ENCODE data around the gene RERE.
"Not testable (repeated sequence)": the region's sequence is repeated elsewhere in the genome, so short reads cannot be mapped to it uniquely, and the experiment has no call there.

The RERE gene

DNA sequence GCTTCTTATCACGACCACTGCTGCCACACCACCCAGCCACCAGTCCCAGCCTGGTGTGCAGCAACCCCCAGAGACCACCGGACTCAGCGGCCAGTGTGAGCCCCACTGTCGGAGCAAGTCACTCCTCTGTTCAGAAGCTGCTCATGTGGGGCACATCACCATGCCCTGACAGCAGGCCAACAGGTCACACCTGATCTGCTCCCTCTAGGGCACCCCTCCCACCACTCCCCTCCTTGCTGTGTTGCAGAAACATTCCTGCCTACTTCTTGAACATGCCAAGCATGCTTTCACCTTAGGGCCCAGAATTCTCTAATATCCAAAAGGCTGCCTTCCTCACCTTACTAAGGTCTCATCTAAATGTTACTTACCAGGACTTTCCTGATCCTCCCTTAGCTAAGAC, 353.1 kb downstream of the RERE start:
- no peak for DNase-seq

DNA sequence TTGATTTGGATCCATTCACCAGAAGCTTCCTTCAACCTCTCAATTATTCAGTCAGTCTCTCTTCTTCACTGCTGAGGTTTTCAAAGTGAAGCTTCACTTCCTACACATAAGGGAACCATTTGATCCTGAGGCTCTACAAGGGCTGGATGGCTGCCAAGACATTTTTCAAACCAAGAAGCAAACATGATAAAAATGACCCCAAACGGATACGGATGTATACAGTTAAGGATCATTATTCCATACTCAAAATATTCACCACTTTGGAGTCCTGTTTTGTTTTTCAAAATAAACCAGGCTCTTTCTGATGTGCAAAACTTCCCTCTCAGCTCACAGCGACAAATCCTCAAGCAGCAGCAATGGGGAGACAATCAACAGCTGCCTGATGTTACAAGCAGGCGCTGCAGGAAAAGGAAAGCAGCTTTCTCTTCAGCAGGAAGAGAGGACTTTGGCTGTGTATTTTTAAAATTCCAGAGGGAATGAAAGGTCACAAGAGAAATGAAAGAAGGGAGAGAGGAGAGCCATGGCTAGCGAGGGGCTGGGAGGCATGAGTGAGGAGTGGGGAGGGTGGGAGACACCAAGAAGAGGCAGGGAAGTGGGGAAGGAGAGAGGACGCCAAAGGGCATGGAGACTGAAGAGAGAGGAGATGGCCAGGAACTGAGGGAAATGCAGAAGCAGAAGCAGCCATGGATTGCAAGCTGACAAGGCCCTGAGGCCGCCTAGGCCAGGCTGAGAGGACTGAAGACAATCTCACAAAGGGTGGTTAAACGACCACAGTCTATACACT, 354.1 kb downstream of the RERE start:
- DNase-seq, result no peak

DNA sequence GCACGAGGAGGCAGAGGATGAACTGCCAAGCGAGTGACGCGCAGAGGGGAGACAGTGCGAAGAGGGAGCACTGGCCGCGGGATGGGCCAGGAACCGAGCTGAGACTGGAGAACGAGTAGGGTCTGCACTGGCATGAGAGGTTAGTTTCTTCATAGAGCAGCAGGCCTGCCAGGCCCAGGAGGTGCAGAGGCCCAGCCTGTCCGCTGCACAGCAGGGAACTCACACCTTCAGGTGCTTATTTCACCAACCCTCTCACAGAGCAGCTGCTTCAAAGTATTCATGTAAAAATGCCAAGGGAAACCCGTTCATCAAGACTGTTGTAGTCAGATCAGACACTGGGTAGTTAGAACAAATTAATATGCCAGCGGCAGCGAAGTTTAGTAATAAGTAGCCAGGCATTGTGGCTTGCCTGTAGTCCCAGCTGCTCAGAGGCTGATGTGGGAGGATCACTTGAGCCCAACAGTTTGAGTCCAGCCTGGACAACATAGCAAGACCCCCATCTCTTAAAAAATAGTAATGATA, 355.0 kb downstream of the RERE start:
- no peak for DNase-seq

- DNase-seq, result no peak
These were observed 355.9 kb downstream of the RERE start for GRCh38 chr1:8461351-8462110.

DNA sequence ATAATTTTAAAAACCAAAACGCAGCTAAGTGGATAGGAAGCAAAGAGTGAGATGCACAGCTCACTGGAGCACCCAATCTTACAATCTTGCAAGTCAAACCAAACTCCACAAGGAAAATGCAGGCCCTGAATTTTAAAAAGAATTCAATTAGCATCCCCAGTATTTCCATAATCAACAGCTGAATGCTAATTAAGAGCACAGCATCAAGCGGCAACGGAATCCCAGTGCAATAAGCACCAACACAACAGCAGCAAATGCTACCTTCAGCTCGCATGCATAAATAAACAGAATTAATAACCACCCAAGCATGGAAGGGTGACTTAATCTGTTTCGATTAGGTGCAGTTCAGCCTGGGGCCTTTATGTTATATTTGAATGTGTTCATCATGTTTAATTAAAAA, 356.7 kb downstream of the RERE start:
- no peak for DNase-seq

DNA sequence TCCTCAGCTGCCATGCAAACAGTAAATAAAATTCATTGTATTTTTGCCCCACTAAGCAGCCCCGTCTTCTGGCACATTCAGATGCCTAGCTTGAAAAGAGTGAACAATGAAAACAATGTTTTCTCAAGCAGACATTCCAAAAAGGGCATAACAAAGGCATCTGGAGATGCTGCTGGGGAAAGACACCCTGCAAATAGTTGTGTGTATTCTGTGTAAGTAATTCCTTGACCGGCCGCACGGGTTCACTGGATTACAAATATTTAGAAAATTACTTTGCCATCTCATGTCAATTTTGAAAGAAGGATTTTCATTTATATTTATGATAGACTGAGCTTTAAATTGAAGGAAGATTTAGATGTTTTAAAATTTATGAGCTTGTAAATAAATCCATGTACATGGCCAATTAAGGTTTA, 357.3 kb downstream of the RERE start:
- DNase-seq, result no peak

- no peak for DNase-seq
These were observed 358.8 kb downstream of the RERE start for GRCh38 chr1:8458607-8459006.

- no peak for DNase-seq
These were observed 359.6 kb downstream of the RERE start for GRCh38 chr1:8457760-8458381.

DNA sequence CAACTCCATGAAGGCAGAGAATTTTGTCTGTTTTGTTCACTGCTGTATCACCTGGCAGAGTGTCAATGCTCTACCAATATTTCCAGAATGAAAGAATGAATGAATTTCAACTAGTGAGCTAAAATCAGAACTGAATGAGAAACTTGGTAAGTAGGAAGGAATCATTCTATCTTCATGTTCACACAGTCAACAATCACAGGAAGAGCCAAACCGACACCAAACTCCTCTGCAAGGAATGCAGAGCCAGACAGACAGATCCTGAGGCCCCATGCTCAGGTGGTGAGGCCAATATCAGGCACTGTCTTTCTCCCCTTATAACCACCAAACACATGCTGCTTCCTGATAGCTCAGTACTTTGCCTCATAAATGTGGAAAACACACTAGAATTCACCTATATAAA, 360.4 kb downstream of the RERE start:
- no peak for DNase-seq

DNA sequence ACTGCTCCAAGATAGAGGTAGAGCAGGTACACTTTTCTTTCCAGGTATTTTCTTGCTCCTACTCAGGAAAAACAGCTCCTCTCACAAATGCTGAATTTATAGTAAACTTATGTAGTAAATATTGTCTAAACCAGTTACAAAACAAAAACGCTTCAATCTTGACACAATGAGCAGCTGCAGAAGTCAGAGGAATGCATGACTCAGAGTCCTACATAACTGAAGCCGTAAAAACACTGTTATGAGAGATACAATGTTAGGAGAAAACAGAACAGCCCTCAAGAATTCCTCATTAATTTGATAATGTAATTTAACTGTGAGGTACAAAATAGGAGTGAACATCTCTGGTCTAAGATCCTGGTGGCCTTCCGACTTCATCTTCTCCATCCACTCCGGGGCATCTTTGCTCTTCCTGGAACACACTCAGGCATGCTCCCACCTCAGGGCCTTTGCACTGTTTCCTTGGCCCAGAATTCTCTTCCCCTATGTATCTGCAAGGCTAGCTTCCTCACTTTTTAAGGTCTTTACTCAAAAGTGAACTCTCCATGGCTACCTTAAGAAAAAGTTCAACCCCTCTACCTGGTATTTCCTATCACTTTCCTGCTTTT, 361.0 kb downstream of the RERE start:
- DNase-seq, result no peak

DNA sequence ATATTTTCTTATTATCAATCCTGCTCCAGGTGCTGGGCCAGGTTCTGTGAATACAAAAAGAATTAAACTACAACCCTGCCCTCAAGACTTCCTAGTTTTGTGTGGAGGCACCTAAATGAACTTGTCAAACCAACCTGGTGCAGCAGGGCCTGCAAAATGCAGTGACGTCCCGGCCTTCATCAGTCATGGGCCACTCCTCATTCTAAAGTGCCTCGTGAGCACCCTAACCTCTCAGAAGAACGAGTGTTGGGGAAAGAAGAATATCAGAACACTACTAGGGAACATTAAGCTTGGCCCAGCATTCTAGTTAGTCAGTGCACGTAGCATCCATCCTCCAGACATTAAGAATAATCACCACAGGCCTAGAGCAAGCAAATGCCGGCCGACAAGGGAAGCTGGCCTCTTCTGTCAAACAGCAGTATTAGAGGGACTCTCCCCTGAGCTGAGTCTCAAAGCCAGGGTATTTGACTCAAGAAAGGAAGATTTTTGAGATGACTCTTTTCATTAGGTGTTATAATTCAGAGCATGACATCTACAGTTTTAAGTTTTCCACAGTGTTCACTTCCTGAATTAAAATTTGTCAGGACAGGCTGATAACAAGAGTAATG, 361.6 kb downstream of the RERE start:
- no peak for DNase-seq

DNA sequence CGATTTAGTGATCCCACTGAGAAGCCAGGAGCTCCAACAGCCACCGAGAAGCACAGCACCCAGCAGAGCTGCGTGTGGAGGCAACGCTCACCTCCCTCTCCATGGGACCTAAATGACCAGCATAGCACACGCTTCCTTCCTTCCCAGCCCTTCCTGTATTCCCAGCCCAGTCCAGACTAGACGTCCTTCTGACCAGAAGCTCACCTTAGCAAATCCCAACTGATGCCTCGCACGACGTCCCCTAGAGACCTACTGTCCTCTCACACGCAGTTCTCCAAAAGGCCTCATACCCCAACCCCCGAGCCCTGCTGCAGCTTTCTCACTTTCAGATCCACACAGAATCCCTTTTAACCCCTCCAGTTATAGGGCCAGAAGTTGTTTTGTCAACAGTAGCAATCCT, 367.1 kb downstream of the RERE start:
- DNase-seq, result no peak

DNA sequence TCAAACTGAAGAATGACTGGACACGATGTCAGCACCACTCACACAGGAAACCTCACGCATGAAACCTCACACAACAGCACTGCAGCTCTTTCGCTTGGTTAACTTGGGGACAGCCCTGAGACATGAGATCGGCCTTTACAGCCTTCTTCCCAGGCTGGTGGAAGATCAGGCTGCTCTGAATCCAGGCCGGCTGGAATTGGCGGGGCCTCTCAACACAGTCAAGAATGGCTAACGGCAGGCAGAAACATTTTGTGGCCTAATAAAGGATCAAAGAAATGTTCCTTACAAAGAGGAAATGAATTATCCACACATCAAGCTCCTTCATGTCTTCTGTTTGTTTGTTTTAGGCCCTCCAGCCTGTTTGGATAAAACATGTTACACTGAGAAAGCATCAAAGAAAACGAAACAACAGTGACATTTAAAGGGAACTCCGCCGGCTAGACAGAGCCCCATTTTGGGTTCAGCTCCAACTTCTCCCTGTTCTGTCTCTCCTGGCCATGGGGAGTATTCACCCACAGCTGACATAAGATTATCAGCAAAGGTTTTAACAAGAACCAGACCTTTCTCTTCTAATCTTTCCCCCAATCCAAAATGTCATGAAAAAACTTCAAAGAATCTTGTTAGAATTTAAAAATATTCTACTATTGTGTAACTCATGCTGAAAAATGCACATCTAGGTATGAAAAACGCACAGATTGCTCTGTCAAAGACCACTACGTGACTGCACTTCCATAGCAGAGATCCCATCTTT, 368.4 kb downstream of the RERE start:
- no peak for DNase-seq

DNA sequence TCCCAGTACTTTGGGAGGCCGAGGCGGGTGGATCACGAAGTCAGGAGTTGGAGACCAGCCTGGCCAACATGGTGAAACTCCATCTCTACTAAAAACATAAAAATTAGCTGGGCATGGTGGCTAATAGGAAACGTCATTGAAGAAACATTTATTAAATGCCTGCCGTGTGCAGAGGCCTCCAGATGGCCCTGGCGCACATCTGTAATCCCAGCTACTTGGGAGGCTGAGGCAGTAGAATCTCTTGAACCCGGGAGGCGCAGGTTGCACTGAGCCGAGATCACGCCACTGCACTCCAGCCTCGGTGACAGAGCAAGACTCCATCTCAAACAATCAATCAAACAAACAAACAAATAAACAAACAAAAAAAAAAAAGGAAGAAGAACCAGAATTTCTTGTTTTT, 368.9 kb downstream of the RERE start:
- not testable (repeated sequence) for DNase-seq

GRCh38 chr1:8447616-8448150, 369.8 kb downstream of the RERE start:
- no peak for DNase-seq

DNA sequence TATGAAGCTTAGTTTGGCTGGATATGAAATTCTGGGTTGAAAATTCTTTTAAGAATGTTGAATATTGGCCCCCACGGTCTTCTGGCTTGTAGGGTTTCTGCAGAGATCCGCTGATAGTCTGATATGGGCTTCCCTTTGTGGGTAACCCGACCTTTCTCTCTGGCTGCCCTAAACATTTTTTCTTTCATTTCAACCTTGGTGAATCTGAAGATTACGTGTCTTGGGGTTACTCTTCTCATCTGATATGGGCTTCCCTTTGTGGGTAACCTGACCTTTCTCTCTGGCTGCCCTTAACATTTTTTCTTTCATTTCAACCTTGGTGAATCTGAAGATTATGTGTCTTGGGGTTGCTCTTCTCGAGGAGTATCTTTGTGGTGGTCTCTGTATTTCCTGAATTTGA, 371.3 kb downstream of the RERE start:
- not testable (repeated sequence) for DNase-seq

- no peak for DNase-seq
These were observed 373.8 kb downstream of the RERE start for GRCh38 chr1:8443558-8444194.

DNA sequence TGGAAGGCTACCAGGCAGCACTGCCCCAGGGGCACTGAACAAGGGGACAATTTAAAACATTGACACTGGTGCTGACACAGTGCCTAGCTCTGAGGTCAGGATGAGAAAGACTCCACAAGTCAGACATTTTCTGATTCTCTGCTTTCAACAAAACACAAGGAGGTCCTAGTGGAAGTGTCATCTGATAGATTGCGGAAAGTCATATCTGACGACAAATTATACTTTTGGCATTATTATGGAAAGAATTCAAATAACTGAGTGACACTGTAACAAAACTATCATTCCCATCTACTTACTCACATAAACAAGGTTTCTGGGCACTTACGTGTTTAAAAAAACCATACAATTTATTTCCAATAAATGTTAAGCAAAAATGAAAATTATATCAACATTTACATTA, 376.0 kb downstream of the RERE start:
- DNase-seq, result no peak

- peak; percentile 53 for DNase-seq
These were observed 378.3 kb downstream of the RERE start for GRCh38 chr1:8439015-8439702.

DNA sequence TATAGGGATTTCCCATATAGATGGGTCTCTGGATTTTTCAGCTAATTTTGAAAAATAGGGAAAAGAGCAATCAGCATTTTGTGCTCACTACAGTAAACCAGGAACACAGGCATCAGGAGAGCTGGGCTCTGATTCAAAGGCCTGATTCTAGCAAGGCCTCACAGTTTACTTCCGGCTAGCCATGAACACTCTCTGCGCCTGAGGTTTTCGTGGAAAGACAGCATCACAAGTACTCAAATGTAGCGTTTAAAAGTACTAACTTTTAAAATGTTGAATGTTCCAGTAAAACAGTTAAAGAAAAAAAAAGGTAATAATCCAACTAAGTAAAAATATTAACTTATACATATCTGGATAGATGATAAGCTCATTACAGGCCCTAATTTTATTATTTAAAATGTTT, 379.0 kb downstream of the RERE start:
- no peak for DNase-seq

DNA sequence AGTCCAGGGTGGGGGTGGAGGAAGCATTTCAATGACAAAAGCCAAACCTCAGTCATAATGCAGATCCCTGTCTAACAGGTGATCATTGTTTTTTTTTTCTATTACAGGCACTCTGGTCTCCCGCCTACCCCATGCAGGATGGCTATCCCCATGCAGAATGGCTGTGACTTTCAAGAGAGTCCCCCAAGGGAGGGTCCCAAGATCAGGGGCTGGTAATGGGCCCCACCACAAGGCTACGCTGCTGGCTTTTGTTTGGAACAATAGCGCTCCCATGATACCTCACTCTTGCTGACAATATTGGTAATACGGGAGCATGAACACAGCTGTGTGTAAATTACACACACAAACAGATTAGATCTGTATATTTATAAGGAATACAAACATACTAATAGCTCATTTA, 380.1 kb downstream of the RERE start:
- DNase-seq, result no peak
